Central memory CD8-positive, alpha-beta T cell (primary cell): ENCODE results near the gene AP5S1.
A peak's percentile ranks its signal among the peaks of the same experiment; 100 is the strongest.
"Not testable (repeated sequence)": the region's sequence is repeated elsewhere in the genome, so short reads cannot be mapped to it uniquely, and the experiment has no call there.

Experiments
- ATAC-seq: fragments of 150-1000 bp; cut with Tn5 transposase; replicated peaks from 2 replicates; pipeline ENCODE4 v1.10.0; 2022; ENCODE audit warnings: mild to moderate bottlenecking, moderate FRiP score, moderate number of reproducible peaks; ENCODE audit not compliant: poor library complexity, severe bottlenecking; ENCODE audit errors: extremely low read depth
- DNase-seq, 2 donors: peaks; one replicate each; pipeline ENCODE4 v3.0.0; 2021; ENCODE audit warnings: low spot score in 2 of 2
- H3K27ac Mint-ChIP-seq: one replicate; pipeline ENCODE4 v1.8.0; 2022; ENCODE audit warnings: low read depth, mild to moderate bottlenecking, moderate library complexity, mixed read lengths
- H3K27me3 Mint-ChIP-seq: one replicate; pipeline ENCODE4 v1.8.0; 2022; ENCODE audit warnings: mixed read lengths
- H3K36me3 Mint-ChIP-seq: one replicate; pipeline ENCODE4 v1.8.0; 2022; ENCODE audit warnings: mild to moderate bottlenecking, moderate library complexity, mixed read lengths; ENCODE audit not compliant: insufficient read depth
- H3K4me1 Mint-ChIP-seq: one replicate; pipeline ENCODE4 v1.8.0; 2022; ENCODE audit warnings: mixed read lengths
- H3K4me3 Mint-ChIP-seq: one replicate; pipeline ENCODE4 v1.8.0; 2022; ENCODE audit warnings: mild to moderate bottlenecking, moderate library complexity, mixed read lengths
- H3K9me3 Mint-ChIP-seq: one replicate; pipeline ENCODE4 v1.8.0; 2022; ENCODE audit warnings: mixed read lengths

AP5S1 gene

GRCh38 chr20:3784863-3785239, 35.5 kb upstream of the AP5S1 start:
- H3K4me1 Mint-ChIP-seq, result peaks cover 52% of the 10 kb centered on the region
- no peak for ATAC-seq
- DNase-seq, result no peak
- H3K27me3 Mint-ChIP-seq, result no peaks in the 10 kb centered on the region
- no peaks in the 10 kb centered on the region for H3K9me3 Mint-ChIP-seq
- H3K4me3 Mint-ChIP-seq, result peak overlapping the region; percentile 74
- peaks cover 8% of the 10 kb centered on the region for H3K36me3 Mint-ChIP-seq
- peak overlapping the region; percentile 88 for H3K27ac Mint-ChIP-seq

GRCh38 chr20:3785240-3786125, 34.9 kb upstream of the AP5S1 start:
- H3K27me3 Mint-ChIP-seq, result no peaks in the 10 kb centered on the region
- peaks cover 50% of the 10 kb centered on the region for H3K4me1 Mint-ChIP-seq
- peak overlapping the region; percentile 88 for H3K27ac Mint-ChIP-seq

GRCh38 chr20:3786126-3786484, 34.2 kb upstream of the AP5S1 start:
- Mint-ChIP-seq H3K4me3 (peak overlapping the region; percentile 74), H3K4me1 (peaks cover 44% of the 10 kb centered on the region), H3K27ac (no peak overlapping the region), H3K9me3 (no peaks in the 10 kb centered on the region), H3K36me3 (peaks cover 8% of the 10 kb centered on the region), H3K27me3 (no peaks in the 10 kb centered on the region)
- DNase-seq (no peak), ATAC-seq (no peak)

More at GRCh38 chr20:3785240-3786125, 34.9 kb upstream of the AP5S1 start:
- Mint-ChIP-seq H3K4me3 (peak overlapping the region; percentile 74), H3K36me3 (peaks cover 8% of the 10 kb centered on the region), H3K9me3 (no peaks in the 10 kb centered on the region)
- DNase-seq (no peak), ATAC-seq (no peak)

- Mint-ChIP-seq H3K4me3 (peak within 1 kb of the TSS; percentile 74), H3K27me3 (no peaks in the 10 kb centered on the region), H3K9me3 (no peaks in the 10 kb centered on the region), H3K27ac (peak within 1 kb of the TSS; percentile 13), H3K4me1 (peaks cover 37% of the 10 kb centered on the region), H3K36me3 (peaks cover 5% of the 10 kb centered on the region)
- ATAC-seq (peak; percentile 88), DNase-seq (peak; percentile 78 to 88)
These were observed 33.6 kb upstream of the AP5S1 start, which contains the start of gene CENPB for GRCh38 chr20:3786665-3787323. CENPB (minus strand) TSS chr20:3786740; CDS start chr20:3786483, 257 bp downstream.

GRCh38 chr20:3787324-3788014, 32.9 kb upstream of the AP5S1 start:
- Mint-ChIP-seq H3K27ac (peak overlapping the region; percentile 13), H3K27me3 (no peaks in the 10 kb centered on the region), H3K4me1 (peaks cover 35% of the 10 kb centered on the region), H3K4me3 (peak overlapping the region; percentile 74), H3K9me3 (no peaks in the 10 kb centered on the region), H3K36me3 (peaks cover 5% of the 10 kb centered on the region)
- DNase-seq, result no peak
- ATAC-seq, result no peak

- ATAC-seq (no peak), DNase-seq (no peak)
- H3K36me3 Mint-ChIP-seq, result peaks cover 5% of the 10 kb centered on the region
- peaks cover 28% of the 10 kb centered on the region for H3K4me1 Mint-ChIP-seq
- H3K27me3 Mint-ChIP-seq, result no peaks in the 10 kb centered on the region
- peak overlapping the region; percentile 22 for H3K27ac Mint-ChIP-seq
- H3K9me3 Mint-ChIP-seq, result no peaks in the 10 kb centered on the region
- H3K4me3 Mint-ChIP-seq, result peak overlapping the region; percentile 36
These were observed 31.6 kb upstream of the AP5S1 start for GRCh38 chr20:3788685-3789155.

GRCh38 chr20:3789201-3789600, 31.1 kb upstream of the AP5S1 start:
- H3K27me3 Mint-ChIP-seq, DNase-seq, ATAC-seq, H3K36me3 Mint-ChIP-seq, H3K9me3 Mint-ChIP-seq: not testable (repeated sequence)
- Mint-ChIP-seq H3K4me1 (peaks cover 26% of the 10 kb centered on the region), H3K27ac (peak overlapping the region; percentile 22), H3K4me3 (peak overlapping the region; percentile 36)

- H3K27me3 Mint-ChIP-seq, ATAC-seq: not testable (repeated sequence)
These were observed 26.2 kb upstream of the AP5S1 start for GRCh38 chr20:3794168-3794567.

GRCh38 chr20:3794701-3795420, 25.5 kb upstream of the AP5S1 start:
- Mint-ChIP-seq H3K27me3 (no peaks in the 10 kb centered on the region), H3K36me3 (peaks cover 27% of the 10 kb centered on the region), H3K9me3 (no peaks in the 10 kb centered on the region), H3K27ac (peak overlapping the region; percentile 88), H3K4me3 (peak overlapping the region; percentile 99), H3K4me1 (peaks cover 37% of the 10 kb centered on the region)
- ATAC-seq, result no peak
- DNase-seq, result no peak

More at GRCh38 chr20:3794168-3794567, 26.2 kb upstream of the AP5S1 start:
- H3K9me3 Mint-ChIP-seq, DNase-seq, H3K27ac Mint-ChIP-seq, H3K4me3 Mint-ChIP-seq: not testable (repeated sequence)
- Mint-ChIP-seq H3K36me3 (peaks cover 24% of the 10 kb centered on the region), H3K4me1 (peaks cover 31% of the 10 kb centered on the region)

- H3K4me1 Mint-ChIP-seq, result peaks cover 45% of the 10 kb centered on the region
- H3K27me3 Mint-ChIP-seq, result no peaks in the 10 kb centered on the region
- peak within 1 kb of the TSS; percentile 95 for H3K27ac Mint-ChIP-seq
- H3K4me3 Mint-ChIP-seq, result peak within 1 kb of the TSS; percentile 99
- DNase-seq, result peak; percentile 76 to 79
- peak; percentile 86 for ATAC-seq
- H3K36me3 Mint-ChIP-seq, result peaks cover 32% of the 10 kb centered on the region
- H3K9me3 Mint-ChIP-seq, result no peaks in the 10 kb centered on the region
These were observed 24.6 kb upstream of the AP5S1 start, which contains the start of gene CDC25B for GRCh38 chr20:3795511-3796468. CDC25B (plus strand) TSS chr20:3796310; CDS start chr20:3796532, 222 bp downstream.
